ENCODE results near the gene CYTL1. TPM values are rescaled to one million over a fixed set of nuclear protein-coding genes. Genes with fewer than 3 reads are reported as not detected.
"Not testable (repeated sequence)": the region's sequence is repeated elsewhere in the genome, so short reads cannot be mapped to it uniquely, and the experiment has no call there.

Gene CYTL1
- total RNA-seq, 1 experiment from 2014 or later = not detected

DNA sequence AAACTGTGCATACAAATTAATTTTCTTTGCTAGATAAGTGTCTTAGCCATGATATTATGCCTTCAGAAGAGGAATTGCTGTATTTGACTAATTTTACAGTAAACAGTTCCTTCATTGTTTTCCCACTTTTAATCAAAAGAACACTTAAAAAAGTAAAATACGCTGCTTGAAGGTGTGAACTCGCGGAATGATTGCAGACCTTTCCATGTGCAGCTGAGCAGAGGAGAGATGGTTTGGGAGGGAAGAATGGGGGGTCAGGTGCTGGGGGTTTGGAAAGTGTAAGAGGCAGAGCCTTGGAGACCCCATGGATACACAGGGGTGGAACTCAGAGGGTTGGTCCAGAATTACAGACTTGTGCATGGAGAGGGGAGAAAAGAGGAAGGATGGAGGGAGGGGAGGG lies 15.3 kb downstream of the CYTL1 start:
- no peaks in the 10 kb centered on the region for H3K4me1 ChIP-seq (ENCODE audit: insufficient read depth, low read length)
- H2AFZ ChIP-seq (ENCODE audit: low read length) = no peak overlapping the region
- intact Hi-C loops (cut with micrococcal nuclease) = no loop called here
- no peak overlapping the region for H3K4me3 ChIP-seq (ENCODE audit: low read length)
- POLR2A ChIA-PET (ENCODE audit: unreplicated experiment) = no interaction called here
- BruUV-seq (replicated peaks) = no TSS peak
- CTCF ChIA-PET = no interaction called here
- H3K9ac ChIP-seq (ENCODE audit: low read length) = no peak overlapping the region
- H3K27ac ChIP-seq (ENCODE audit: low read length) = no peak overlapping the region
- no peaks in the 10 kb centered on the region for H4K20me1 ChIP-seq (ENCODE audit: low read length)
- H3K4me2 ChIP-seq (ENCODE audit: low read length) = no peak overlapping the region
- no peaks in the 10 kb centered on the region for H3F3A ChIP-seq (ENCODE audit: low read length, unreplicated experiment)
- no peaks in the 10 kb centered on the region for H3K9me2 ChIP-seq (replicated peaks; ENCODE audit: low read length)
- ATAC-seq (no peak), DNase-seq (no peak)
- H3K9me3 ChIP-seq (ENCODE audit: low read length) = no peaks in the 10 kb centered on the region
- H3K27me3 ChIP-seq (ENCODE audit: low read length) = peaks cover 42% of the 10 kb centered on the region
- no peaks in the 10 kb centered on the region for H3K79me2 ChIP-seq (ENCODE audit: low read length)
- no peaks in the 10 kb centered on the region for H3K36me3 ChIP-seq (ENCODE audit: low read depth, low read length)
- no peak for TF ChIP-seq EZH2phosphoT487 (IDR thresholded peaks at IDR 0.05; ENCODE audit: borderline replicate concordance, low read length)
- no peak for TF ChIP-seq EZH2 (IDR thresholded peaks at IDR 0.05; ENCODE audit: low read length, unreplicated experiment)
- TF ChIP-seq, protein P1, sequence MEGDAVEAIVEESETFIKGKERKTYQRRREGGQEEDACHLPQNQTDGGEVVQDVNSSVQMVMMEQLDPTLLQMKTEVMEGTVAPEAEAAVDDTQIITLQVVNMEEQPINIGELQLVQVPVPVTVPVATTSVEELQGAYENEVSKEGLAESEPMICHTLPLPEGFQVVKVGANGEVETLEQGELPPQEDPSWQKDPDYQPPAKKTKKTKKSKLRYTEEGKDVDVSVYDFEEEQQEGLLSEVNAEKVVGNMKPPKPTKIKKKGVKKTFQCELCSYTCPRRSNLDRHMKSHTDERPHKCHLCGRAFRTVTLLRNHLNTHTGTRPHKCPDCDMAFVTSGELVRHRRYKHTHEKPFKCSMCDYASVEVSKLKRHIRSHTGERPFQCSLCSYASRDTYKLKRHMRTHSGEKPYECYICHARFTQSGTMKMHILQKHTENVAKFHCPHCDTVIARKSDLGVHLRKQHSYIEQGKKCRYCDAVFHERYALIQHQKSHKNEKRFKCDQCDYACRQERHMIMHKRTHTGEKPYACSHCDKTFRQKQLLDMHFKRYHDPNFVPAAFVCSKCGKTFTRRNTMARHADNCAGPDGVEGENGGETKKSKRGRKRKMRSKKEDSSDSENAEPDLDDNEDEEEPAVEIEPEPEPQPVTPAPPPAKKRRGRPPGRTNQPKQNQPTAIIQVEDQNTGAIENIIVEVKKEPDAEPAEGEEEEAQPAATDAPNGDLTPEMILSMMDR (conservative IDR thresholded peaks at IDR 0.05; ENCODE audit: low read depth, low read length) = no peak

DNA sequence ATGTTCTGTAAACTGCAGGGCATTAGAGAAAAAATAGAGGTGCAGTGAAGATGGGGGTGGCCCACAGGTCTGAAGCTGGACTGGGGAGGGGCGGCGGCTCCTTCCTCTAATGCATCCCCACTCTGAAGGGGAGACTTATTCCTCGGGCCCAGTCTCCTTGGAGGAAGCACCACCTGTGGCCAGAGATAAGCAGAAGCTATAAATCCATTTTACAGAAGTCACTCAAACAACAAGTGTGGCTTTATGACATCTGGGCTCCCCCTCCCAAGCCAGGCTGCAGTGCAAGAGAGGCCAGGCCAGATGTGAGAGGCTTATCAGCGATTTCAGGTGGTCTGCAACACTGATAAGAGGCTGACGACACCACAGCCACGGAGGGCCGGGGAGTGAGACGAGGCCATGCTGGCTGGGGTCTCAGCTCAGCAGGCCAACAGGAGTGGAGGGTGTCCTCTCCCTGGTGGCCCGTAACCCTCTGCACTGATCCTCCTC lies 15.8 kb downstream of the CYTL1 start:
- CTCF ChIA-PET = no interaction called here
- peaks cover 42% of the 10 kb centered on the region for H3K27me3 ChIP-seq (ENCODE audit: low read length)

DNA sequence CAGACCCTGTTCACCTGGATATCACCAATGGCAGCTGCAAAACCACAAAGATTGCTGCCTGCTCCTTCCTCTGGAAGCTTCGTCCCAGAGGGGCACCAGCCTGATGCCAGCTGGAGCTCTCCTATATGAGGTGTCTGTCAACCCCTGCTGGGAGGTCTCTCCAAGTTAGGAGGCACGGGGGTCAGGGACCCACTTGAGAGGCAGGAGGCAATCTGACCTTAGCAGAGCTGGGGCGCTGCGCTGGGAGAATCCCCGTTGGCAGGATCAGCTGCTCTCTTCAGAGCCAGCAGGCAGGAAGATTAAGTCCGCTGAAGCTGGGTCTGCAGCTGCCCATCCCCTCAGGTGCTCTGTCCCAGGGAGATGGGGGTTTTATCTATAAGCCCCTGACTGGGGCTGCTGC lies 17.6 kb downstream of the CYTL1 start:
- H4K20me1 ChIP-seq (ENCODE audit: low read length); H3K4me3 ChIP-seq (ENCODE audit: low read length); CTCF ChIA-PET; ATAC-seq; H3K4me2 ChIP-seq (ENCODE audit: low read length); H3K9me2 ChIP-seq (replicated peaks; ENCODE audit: low read length); H3K4me1 ChIP-seq (ENCODE audit: insufficient read depth, low read length); H3K79me2 ChIP-seq (ENCODE audit: low read length); DNase-seq; POLR2A ChIA-PET (ENCODE audit: unreplicated experiment); H3K27ac ChIP-seq (ENCODE audit: low read length); H3K36me3 ChIP-seq (ENCODE audit: low read depth, low read length); H3K9me3 ChIP-seq (ENCODE audit: low read length); H3F3A ChIP-seq (ENCODE audit: low read length, unreplicated experiment); H3K9ac ChIP-seq (ENCODE audit: low read length); intact Hi-C loops (cut with micrococcal nuclease); H2AFZ ChIP-seq (ENCODE audit: low read length); BruUV-seq (replicated peaks): not testable (repeated sequence)
- peaks cover 39% of the 10 kb centered on the region for H3K27me3 ChIP-seq (ENCODE audit: low read length)

More for the DNA sequence above, 15.8 kb downstream of the CYTL1 start:
- H3K36me3 ChIP-seq (ENCODE audit: low read depth, low read length) = no peaks in the 10 kb centered on the region
- no peaks in the 10 kb centered on the region for H4K20me1 ChIP-seq (ENCODE audit: low read length)
- DNase-seq (no peak), ATAC-seq (no peak)
- intact Hi-C loops (cut with micrococcal nuclease) = no loop called here
- no peaks in the 10 kb centered on the region for H3K9me3 ChIP-seq (ENCODE audit: low read length)
- no peaks in the 10 kb centered on the region for H3F3A ChIP-seq (ENCODE audit: low read length, unreplicated experiment)
- H3K9ac ChIP-seq (ENCODE audit: low read length) = no peak overlapping the region
- POLR2A ChIA-PET (ENCODE audit: unreplicated experiment) = no interaction called here
- no peaks in the 10 kb centered on the region for H3K4me1 ChIP-seq (ENCODE audit: insufficient read depth, low read length)
- H3K4me2 ChIP-seq (ENCODE audit: low read length) = no peak overlapping the region
- H3K27ac ChIP-seq (ENCODE audit: low read length) = no peak overlapping the region
- H3K4me3 ChIP-seq (ENCODE audit: low read length) = no peak overlapping the region
- TF ChIP-seq EZH2 (IDR thresholded peaks at IDR 0.05; ENCODE audit: low read length, unreplicated experiment) = no peak
- no peak for TF ChIP-seq EZH2phosphoT487 (IDR thresholded peaks at IDR 0.05; ENCODE audit: borderline replicate concordance, low read length)
- TF ChIP-seq, protein P1 (conservative IDR thresholded peaks at IDR 0.05; ENCODE audit: low read depth, low read length) = no peak
- H3K79me2 ChIP-seq (ENCODE audit: low read length) = no peaks in the 10 kb centered on the region
- no peaks in the 10 kb centered on the region for H3K9me2 ChIP-seq (replicated peaks; ENCODE audit: low read length)
- no TSS peak for BruUV-seq (replicated peaks)
- H2AFZ ChIP-seq (ENCODE audit: low read length) = no peak overlapping the region

GRCh38 chr4:4996935-4997334 lies 22.3 kb downstream of the CYTL1 start:
- intact Hi-C loops (cut with micrococcal nuclease) = loop anchor here (5.0 kb wide), 1 partner anchor 55 kb away; the partner anchor contains the start of gene STK32B
- ATAC-seq; H3K4me3 ChIP-seq (ENCODE audit: low read length); H4K20me1 ChIP-seq (ENCODE audit: low read length); BruUV-seq (replicated peaks); H3K4me2 ChIP-seq (ENCODE audit: low read length); H3K4me1 ChIP-seq (ENCODE audit: insufficient read depth, low read length); H3K27me3 ChIP-seq (ENCODE audit: low read length); H3K27ac ChIP-seq (ENCODE audit: low read length); POLR2A ChIA-PET (ENCODE audit: unreplicated experiment); DNase-seq; H2AFZ ChIP-seq (ENCODE audit: low read length); H3K9ac ChIP-seq (ENCODE audit: low read length); H3K9me2 ChIP-seq (replicated peaks; ENCODE audit: low read length); CTCF ChIA-PET; H3F3A ChIP-seq (ENCODE audit: low read length, unreplicated experiment); H3K36me3 ChIP-seq (ENCODE audit: low read depth, low read length); H3K79me2 ChIP-seq (ENCODE audit: low read length); H3K9me3 ChIP-seq (ENCODE audit: low read length): not testable (repeated sequence)

All from PC-3 (cell line).